Measurements from ENCODE around the gene GDI1. TPM values are rescaled to one million over a fixed set of nuclear protein-coding genes. Genes with fewer than 3 reads are reported as not detected.

GDI1 gene
- total RNA-seq, 1 donor from 2014 or later = 152 TPM

DNA sequence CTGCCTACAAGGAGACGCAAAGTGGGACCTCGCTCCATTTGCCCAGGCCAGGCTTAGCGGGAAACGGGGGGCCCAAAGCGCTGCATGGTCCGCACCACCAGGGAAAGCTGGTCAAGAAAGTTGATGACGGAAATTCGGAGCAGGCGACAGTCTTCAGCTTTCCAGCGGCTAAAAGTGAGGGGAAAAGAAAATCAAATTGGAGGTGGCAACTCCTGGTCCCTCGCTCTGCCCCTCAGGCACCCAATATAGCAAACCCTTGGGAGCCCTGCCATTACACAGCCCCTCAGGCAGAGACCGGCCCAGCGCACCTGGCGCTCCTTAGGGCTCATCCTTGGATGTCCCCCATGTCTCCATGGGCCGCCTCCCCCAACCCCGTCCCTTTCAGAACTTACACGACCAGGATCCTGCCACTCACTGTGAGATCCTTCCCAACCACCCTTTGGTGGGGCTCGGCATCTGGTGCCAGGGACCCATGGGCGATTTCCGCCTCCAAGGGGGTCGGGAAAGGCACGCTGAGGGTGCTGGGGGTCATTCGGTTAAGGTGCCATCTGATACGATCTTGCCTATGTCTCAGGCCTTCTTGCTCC is 41.0 kb downstream of the GDI1 start:
- peak; percentile 83 for DNase-seq (ENCODE audit: extremely low spot score, unreplicated experiment)
- H3K27me3 Mint-ChIP-seq (ENCODE audit: unreplicated experiment) = no peaks in the 10 kb centered on the region
- no peak for TF ChIP-seq CTCF (IDR thresholded peaks at IDR 0.05)
- peaks cover 2% of the 10 kb centered on the region for H3K4me1 Mint-ChIP-seq (ENCODE audit: unreplicated experiment)
- no peaks in the 10 kb centered on the region for H3K9me3 Mint-ChIP-seq (ENCODE audit: unreplicated experiment)
- peak overlapping the region; percentile 62 for H3K27ac Mint-ChIP-seq (ENCODE audit: unreplicated experiment)
- H3K36me3 Mint-ChIP-seq (ENCODE audit: unreplicated experiment) = peaks cover 6% of the 10 kb centered on the region
- H3K4me3 Mint-ChIP-seq (ENCODE audit: unreplicated experiment) = peak overlapping the region; percentile 76

DNA sequence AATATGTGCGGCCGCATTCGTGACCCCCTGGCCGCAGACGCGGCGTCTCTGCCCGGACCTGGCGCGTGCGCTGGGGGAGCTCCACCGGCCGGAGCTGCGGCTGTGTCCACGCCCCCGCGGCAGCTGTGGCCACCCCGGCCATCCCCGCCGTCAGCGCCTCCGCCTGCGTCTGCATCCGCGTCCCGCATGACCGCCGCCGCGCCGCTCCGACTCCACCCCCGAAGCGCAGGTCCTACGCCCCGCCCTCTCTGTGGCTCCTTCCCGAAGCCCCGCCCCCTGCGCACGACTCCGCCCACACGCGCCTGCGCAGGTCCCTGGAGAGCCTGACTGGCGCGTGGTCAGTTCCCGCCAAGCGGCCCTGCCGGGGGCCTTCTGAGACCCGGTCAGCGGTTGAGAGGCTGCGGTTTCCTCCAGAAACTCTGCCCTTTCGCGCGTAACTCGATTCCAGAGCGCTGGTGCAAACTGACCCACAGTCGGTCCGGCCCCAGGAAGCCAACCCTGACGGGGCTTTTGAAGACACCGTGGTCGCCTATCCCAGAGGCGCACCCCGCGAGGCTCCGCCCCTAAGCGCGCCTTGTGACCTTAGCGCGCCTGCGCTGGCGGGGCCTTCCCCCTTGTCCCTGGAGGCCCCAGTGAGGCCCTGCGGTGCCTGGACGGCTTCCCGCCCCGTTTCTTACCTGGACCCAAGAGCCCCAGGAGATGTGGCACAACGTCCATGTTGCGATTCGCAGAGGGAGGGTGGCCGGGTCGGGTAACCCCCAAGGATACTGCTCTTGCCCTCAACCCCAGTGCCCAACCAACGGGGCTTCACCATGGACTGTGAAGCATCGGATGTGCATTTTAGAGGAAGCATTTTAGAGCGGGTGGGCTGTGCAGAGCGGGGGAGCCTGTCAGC is 42.0 kb downstream of the GDI1 start, which contains the start of gene LAGE3:
TSS of gene LAGE3 (minus strand) at position 554 of the 895 bp plus-strand sequence. CDS start at position 188, 366 bp downstream.
- TF ChIP-seq CTCF (IDR thresholded peaks at IDR 0.05) = no peak
- Mint-ChIP-seq H3K36me3 (ENCODE audit: unreplicated experiment) (peaks cover under 1% of the 10 kb centered on the region), H3K9me3 (ENCODE audit: unreplicated experiment) (no peaks in the 10 kb centered on the region), H3K4me1 (ENCODE audit: unreplicated experiment) (peaks cover 2% of the 10 kb centered on the region), H3K27ac (ENCODE audit: unreplicated experiment) (peak within 1 kb of the TSS; percentile 62), H3K4me3 (ENCODE audit: unreplicated experiment) (peak within 1 kb of the TSS; percentile 76), H3K27me3 (ENCODE audit: unreplicated experiment) (no peaks in the 10 kb centered on the region)
- peak; percentile 97 for DNase-seq (ENCODE audit: extremely low spot score, unreplicated experiment)

DNA sequence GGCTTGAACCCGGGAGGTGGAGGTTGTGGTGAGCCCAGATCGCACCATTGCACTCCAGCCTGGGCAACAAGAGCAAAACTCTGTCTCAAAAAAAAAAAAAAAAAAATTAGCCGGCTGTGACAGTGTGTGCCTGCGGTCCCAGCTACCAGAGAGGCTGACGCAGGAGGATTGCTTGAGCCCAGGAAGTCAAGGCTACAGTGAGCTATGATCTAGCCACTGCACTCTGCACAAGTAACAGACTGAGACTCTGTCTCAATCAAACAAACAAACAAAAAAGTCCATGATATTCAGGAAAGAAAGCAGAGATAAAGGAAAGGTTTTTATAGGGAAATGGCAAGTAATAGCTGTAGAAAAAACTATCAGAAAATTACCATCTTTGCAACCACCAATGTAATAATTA is 44.2 kb downstream of the GDI1 start:
- H3K36me3 Mint-ChIP-seq (ENCODE audit: unreplicated experiment) = no peaks in the 10 kb centered on the region
- no peak overlapping the region for H3K27ac Mint-ChIP-seq (ENCODE audit: unreplicated experiment)
- peaks cover 2% of the 10 kb centered on the region for H3K4me1 Mint-ChIP-seq (ENCODE audit: unreplicated experiment)
- H3K27me3 Mint-ChIP-seq (ENCODE audit: unreplicated experiment) = no peaks in the 10 kb centered on the region
- no peak overlapping the region for H3K4me3 Mint-ChIP-seq (ENCODE audit: unreplicated experiment)
- no peak for TF ChIP-seq CTCF (IDR thresholded peaks at IDR 0.05)
- H3K9me3 Mint-ChIP-seq (ENCODE audit: unreplicated experiment) = no peaks in the 10 kb centered on the region
- DNase-seq (ENCODE audit: extremely low spot score, unreplicated experiment) = no peak

DNA sequence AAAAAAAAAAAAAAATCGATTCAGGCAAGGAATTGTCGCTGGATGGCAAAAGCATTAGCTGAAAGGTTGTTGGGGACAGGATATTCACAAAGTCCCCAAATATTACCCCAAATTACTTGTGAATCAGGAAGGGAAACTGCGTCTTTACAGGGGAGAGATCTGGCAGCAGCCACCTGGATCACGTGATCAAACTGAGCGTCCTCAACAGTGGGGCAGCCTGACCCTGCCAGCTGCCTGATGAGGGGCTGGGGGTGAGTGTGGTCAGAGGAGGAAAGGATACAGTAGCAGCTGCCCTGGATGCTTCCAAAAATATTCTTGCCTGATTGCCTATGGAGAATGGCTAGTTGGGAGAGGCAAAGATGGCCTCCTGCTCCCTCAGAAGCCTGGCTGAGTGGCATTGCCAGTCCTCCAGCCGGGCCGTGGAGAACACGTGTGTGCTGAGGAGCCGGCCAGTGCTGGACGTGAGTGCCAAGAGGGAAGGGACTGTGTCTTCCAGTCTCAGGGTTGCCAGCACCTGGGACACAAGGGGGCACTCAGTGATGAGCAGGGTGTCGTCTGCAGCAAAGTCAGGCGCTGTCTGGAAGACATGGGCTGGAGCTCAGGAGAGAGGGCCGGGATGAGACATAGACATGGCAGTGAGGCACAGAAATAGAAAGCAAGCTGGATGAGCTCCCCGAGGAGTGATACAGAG is 45.1 kb downstream of the GDI1 start:
- DNase-seq (ENCODE audit: extremely low spot score, unreplicated experiment) = no peak
- Mint-ChIP-seq H3K4me1 (ENCODE audit: unreplicated experiment) (peaks cover 4% of the 10 kb centered on the region), H3K36me3 (ENCODE audit: unreplicated experiment) (no peaks in the 10 kb centered on the region), H3K27me3 (ENCODE audit: unreplicated experiment) (no peaks in the 10 kb centered on the region), H3K27ac (ENCODE audit: unreplicated experiment) (no peak overlapping the region), H3K9me3 (ENCODE audit: unreplicated experiment) (no peaks in the 10 kb centered on the region), H3K4me3 (ENCODE audit: unreplicated experiment) (no peak overlapping the region)
- no peak for TF ChIP-seq CTCF (IDR thresholded peaks at IDR 0.05)

GRCh38 chrX:154482786-154483185 is 45.8 kb downstream of the GDI1 start:
- H3K4me1 Mint-ChIP-seq (ENCODE audit: unreplicated experiment) = peaks cover 5% of the 10 kb centered on the region
- H3K9me3 Mint-ChIP-seq (ENCODE audit: unreplicated experiment) = no peaks in the 10 kb centered on the region
- H3K27me3 Mint-ChIP-seq (ENCODE audit: unreplicated experiment) = no peaks in the 10 kb centered on the region
- DNase-seq (ENCODE audit: extremely low spot score, unreplicated experiment) = no peak
- H3K4me3 Mint-ChIP-seq (ENCODE audit: unreplicated experiment) = no peak overlapping the region
- H3K36me3 Mint-ChIP-seq (ENCODE audit: unreplicated experiment) = no peaks in the 10 kb centered on the region
- H3K27ac Mint-ChIP-seq (ENCODE audit: unreplicated experiment) = no peak overlapping the region
- no peak for TF ChIP-seq CTCF (IDR thresholded peaks at IDR 0.05)
